GM12892 (cell line): ENCODE data around the gene CAMK2D.

Source experiments
- POLR2A ChIP-seq: IDR thresholded peaks from 2 replicates; pipeline ENCODE4 v1.6.1; 2011; ENCODE audit warnings: low read depth, low read length, control low read depth
- POLR2AphosphoS5 ChIP-seq: IDR thresholded peaks from 2 replicates; pipeline ENCODE4 v1.6.1; 2011; ENCODE audit warnings: low read depth, low read length, control low read depth
- TAF1 ChIP-seq: IDR thresholded peaks from 2 replicates; pipeline ENCODE4 v1.6.1; 2011; ENCODE audit warnings: low read depth, mild to moderate bottlenecking, control low read depth, low read length, borderline replicate concordance

- TF ChIP-seq POLR2AphosphoS5 (no peak), POLR2A (no peak), TAF1 (no peak)
Observed at GRCh38 chr4:113525521-113525920, 236.0 kb downstream of the CAMK2D start.
